NCI-H1092 treated with DMSO at 0.1 percent for 48 hours (cell line): ENCODE data around the gene PSAT1.

ENCODE experiments used
- DNase-seq: peaks from one replicate; lab custom pipeline; 2025; lab: John Stamatoyannopoulos, UW

Gene PSAT1

GRCh38 chr9:78365748-78366697 is 69.1 kb downstream of the PSAT1 start:
- peak; percentile 1 for DNase-seq

- DNase-seq: no peak
Measured at GRCh38 chr9:78366827-78367226, 69.9 kb downstream of the PSAT1 start.

- no peak for DNase-seq
Measured at GRCh38 chr9:78368236-78368635, 71.3 kb downstream of the PSAT1 start.

DNA sequence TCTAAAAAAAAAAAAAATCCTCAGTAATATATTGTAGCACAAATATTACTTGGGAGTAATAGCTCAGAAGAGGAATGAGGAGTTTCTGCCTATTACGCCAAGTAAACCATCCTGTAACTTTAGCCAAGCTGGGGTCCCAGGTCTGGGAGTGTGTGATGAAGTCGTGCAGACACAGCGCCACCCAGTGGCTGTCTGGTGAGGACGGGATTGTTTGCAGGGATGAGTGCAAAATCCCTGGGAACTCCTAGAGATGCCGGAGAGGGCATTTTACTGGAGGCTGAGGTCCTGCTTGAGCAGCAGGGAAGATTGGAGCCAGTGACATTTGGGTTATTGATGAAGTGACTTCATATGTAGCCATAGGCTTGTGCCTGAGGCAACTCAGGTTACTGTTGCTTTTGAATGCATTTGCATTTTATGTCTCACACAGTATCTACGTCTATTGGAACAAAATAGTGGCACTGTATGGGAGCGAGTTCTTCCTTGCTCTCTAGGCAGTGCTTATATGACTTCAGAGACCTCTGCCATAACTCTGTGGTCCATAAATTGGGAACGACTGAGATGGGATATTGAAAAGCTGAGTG is 72.8 kb downstream of the PSAT1 start:
- DNase-seq: peak; percentile 56

- DNase-seq: no peak
Measured at GRCh38 chr9:78370991-78371390, 74.1 kb downstream of the PSAT1 start.

DNA sequence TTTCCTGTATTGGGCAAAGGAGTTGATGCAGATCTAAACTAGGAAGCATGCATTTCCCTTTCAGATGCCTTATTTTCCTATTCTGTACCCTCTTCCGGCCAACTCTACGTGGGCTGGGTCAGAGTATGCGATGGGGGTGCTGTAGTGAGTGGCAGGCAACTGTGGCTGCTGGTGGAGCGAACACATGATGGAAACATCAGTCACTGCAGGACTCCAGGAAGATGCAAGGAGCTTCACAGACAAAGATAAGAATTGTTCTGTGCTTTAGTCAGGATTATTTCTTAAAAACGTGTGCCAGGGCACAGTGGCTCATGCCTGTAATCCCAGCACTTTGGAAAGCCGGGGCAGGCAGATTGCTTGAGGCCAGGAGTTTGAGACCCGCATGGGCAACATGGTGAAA is 75.1 kb downstream of the PSAT1 start:
- no peak for DNase-seq
